ENCODE results near the gene RABL2B. TPM values are rescaled to one million over a fixed set of nuclear protein-coding genes. Genes with fewer than 3 reads are reported as not detected.
"Not testable (repeated sequence)": the region's sequence is repeated elsewhere in the genome, so short reads cannot be mapped to it uniquely, and the experiment has no call there.

The RABL2B gene
- 6.5 and 11.5 TPM in 2 replicates for total RNA-seq (2014; rRNA removed; shearing (Covaris generic); ENCODE audit: low replicate concordance)

- H3K36me3 ChIP-seq, H3K27me3 ChIP-seq, H3K9me3 ChIP-seq: not testable (repeated sequence)
- DNase-seq = peak; percentile 85
- H3K4me3 ChIP-seq = peak within 1 kb of the TSS; percentile 69
These were observed at the start of gene RABL2B for GRCh38 chr22:50783033-50783879. Gene RABL2B (minus strand): TSS chr22:50783636. CDS start chr22:50782294, 1,342 bp downstream.

GRCh38 chr22:50786936-50787335, 3.5 kb upstream of the RABL2B start:
- not testable (repeated sequence) for H3K9me3 ChIP-seq, H3K36me3 ChIP-seq, H3K27me3 ChIP-seq, H3K4me3 ChIP-seq
- peak; percentile 5 for DNase-seq

DNA sequence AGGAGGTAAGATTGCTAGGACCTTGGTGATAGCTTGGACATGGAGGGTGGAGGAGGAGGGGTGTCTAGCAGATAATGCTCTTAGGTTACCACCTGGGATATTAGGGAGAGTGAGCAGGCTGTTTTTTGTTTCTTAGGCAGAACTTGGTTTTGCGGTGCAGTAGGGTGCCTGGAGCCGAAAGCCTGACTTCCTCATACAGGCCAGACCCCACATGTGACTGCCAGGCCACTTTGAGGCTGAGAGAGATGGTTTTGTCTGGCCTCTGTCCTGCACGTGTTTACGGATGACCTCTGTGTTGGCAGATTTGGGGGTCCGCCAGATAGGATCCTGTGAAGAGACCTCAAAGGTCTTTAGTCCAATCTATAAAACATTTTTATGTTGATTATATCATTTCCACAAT, 1.9 kb upstream of the RABL2B start:
- not testable (repeated sequence) for DNase-seq, H3K27me3 ChIP-seq, H3K36me3 ChIP-seq, H3K9me3 ChIP-seq, H3K4me3 ChIP-seq

DNA sequence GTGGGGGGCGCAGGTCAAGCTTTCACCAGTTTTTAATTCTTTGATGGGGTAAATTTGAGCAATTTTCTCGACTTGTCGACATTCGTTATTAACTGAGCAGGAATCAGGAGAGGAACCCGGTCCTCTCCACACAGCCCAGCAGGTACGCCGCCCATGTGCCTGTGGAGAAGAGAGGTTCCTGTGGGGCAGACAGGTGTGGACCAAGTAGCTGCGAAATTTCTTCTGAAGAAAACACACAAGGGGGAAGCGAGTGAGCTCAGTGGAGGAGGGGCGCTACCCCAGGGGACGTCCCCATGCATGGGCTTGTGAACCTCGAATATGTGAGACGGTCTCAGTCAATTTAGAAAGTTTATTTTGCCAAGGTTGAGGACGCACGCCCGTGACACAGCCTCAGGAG, 442 bp upstream of the RABL2B start:
- not testable (repeated sequence) for H3K27me3 ChIP-seq, H3K9me3 ChIP-seq, DNase-seq, H3K36me3 ChIP-seq
- peak overlapping the region; percentile 41 for H3K4me3 ChIP-seq

GRCh38 chr22:50782253-50782652, 1.2 kb downstream of the RABL2B start:
- not testable (repeated sequence) for H3K9me3 ChIP-seq, H3K27me3 ChIP-seq, H3K36me3 ChIP-seq, DNase-seq, H3K4me3 ChIP-seq

- H3K27me3 ChIP-seq, H3K9me3 ChIP-seq, H3K36me3 ChIP-seq, DNase-seq, H3K4me3 ChIP-seq: not testable (repeated sequence)
These were observed 3.2 kb downstream of the RABL2B start for GRCh38 chr22:50780244-50780643.

DNA sequence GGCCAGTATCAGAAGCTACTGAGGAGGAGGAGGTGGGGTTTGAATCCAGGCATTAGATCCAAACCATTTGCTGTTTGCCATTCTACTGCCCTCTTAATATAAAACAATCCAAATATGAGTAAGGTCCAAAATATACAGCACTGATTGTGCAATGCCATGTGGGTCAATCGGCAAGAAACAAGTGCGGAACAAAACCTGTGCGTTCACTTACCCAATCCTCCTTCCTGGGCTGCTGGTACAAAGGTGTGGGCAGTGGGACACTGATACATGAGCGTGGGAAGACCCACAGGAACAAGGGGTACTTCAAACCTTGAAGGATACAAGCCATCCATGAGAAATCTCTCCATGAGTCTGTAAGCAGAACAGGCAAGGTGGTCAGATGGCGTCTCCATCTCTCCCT, 5.8 kb downstream of the RABL2B start:
- H3K9me3 ChIP-seq, H3K36me3 ChIP-seq, H3K27me3 ChIP-seq, DNase-seq, H3K4me3 ChIP-seq: not testable (repeated sequence)

DNA sequence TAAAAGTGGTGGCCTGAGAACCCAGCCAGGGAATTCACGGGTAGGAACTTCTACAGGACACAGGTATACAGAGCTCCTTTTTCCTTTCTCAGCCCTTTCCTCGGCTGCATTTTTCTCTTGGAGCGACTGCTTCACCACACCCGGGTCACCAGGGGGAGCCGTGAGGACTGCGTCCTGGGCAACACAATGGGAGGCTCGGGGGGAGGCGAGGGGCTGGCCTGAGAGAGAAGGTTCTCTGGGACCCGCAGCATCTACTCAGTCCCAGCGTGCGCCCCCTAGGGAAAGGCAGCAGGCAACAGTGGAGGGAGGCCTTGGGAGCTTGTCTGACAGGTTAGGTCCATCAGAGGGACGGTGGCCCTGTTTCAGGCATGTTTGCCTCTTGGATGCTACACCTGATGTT, 8.3 kb downstream of the RABL2B start:
- DNase-seq = peak; percentile 28
- H3K9me3 ChIP-seq, H3K36me3 ChIP-seq, H3K4me3 ChIP-seq, H3K27me3 ChIP-seq: not testable (repeated sequence)

GRCh38 chr22:50764288-50764687, 19.1 kb downstream of the RABL2B start:
- not testable (repeated sequence) for H3K36me3 ChIP-seq, H3K9me3 ChIP-seq, H3K4me3 ChIP-seq, H3K27me3 ChIP-seq, DNase-seq

DNA sequence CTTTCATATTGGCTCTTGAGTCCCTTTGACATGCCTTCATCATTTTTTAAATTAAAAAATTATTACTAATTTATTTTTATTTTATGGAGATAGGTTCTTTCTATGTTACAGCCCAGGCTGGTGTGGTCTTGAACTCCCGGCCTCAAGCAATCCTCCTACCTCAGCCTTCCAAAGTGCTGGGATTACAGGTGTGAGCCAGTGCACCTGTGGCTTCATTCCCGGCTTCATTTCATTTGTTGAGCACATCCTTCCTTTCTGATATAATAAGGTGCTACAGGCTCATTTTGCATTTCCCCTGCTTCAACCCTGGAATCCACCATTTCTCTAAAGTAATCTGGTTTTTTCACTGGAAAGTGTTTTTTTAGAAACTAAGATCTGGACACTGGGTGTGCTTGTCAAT, 21.6 kb downstream of the RABL2B start:
- H3K4me3 ChIP-seq, DNase-seq, H3K27me3 ChIP-seq, H3K9me3 ChIP-seq, H3K36me3 ChIP-seq: not testable (repeated sequence)

DNA sequence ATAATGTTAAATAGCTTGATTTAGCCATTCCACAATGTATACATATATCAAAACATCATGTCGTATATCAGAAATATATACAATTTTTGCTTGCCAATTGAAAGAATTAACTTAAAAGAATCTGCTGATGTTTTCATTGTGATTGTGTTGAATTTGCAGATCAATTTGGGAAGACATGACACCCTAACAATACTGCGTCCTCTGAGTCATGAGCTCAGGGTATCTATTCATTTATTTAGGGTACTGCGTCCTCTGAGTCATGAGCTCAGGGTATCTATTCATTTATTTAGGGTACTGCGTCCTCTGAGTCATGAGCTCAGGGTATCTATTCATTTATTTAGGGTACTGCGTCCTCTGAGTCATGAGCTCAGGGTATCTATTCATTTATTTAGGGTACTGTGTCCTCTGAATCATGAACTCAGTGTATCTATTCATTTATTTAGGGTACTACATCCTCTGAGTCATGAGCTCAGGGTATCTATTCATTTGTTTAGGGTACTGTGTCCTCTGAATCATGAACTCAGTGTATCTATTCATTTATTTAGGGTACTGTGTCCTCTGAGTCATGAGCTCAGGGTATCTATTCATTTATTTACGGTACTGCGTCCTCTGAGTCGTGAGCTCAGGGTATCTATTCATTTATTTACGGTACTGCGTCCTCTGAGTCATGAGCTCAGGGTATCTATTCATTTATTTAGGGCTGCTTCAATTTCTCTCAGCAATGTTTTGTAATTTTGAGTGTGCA, 23.7 kb downstream of the RABL2B start:
- H3K9me3 ChIP-seq, H3K27me3 ChIP-seq, DNase-seq, H3K4me3 ChIP-seq, H3K36me3 ChIP-seq: not testable (repeated sequence)

GRCh38 chr22:50756949-50757491, 26.4 kb downstream of the RABL2B start:
- not testable (repeated sequence) for H3K36me3 ChIP-seq, H3K9me3 ChIP-seq, H3K27me3 ChIP-seq
- peak; percentile 58 for DNase-seq
- peak overlapping the region; percentile 61 for H3K4me3 ChIP-seq

GRCh38 chr22:50756406-50756805, 27.0 kb downstream of the RABL2B start:
- not testable (repeated sequence) for H3K27me3 ChIP-seq, DNase-seq, H3K36me3 ChIP-seq, H3K9me3 ChIP-seq
- peak overlapping the region; percentile 61 for H3K4me3 ChIP-seq

DNA sequence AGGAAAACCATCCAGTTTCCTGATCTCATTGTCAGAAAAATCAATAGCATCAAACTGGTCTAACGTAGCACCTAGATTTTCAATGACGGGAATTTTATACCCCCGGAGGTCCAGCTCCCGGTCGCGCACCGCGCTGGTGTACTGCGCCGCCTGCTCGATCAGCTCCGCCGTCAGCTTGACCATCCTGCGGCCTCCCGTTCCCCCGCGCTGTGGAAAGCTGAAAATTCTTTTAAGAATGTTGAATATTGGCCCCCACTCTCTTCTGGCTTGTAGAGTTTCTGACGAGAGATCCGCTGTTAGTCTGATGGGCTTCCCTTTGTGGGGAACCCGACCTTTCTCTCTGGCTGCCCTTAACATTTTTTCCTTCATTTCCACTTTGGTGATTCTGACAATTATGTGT, 28.2 kb downstream of the RABL2B start:
- not testable (repeated sequence) for H3K4me3 ChIP-seq, H3K9me3 ChIP-seq, DNase-seq, H3K36me3 ChIP-seq, H3K27me3 ChIP-seq

GRCh38 chr22:50749302-50750074, 33.9 kb downstream of the RABL2B start:
- not testable (repeated sequence) for H3K4me3 ChIP-seq, H3K27me3 ChIP-seq, H3K9me3 ChIP-seq, DNase-seq, H3K36me3 ChIP-seq

- not testable (repeated sequence) for H3K36me3 ChIP-seq, H3K4me3 ChIP-seq, DNase-seq, H3K9me3 ChIP-seq, H3K27me3 ChIP-seq
These were observed 34.8 kb downstream of the RABL2B start for GRCh38 chr22:50748630-50749029.

DNA sequence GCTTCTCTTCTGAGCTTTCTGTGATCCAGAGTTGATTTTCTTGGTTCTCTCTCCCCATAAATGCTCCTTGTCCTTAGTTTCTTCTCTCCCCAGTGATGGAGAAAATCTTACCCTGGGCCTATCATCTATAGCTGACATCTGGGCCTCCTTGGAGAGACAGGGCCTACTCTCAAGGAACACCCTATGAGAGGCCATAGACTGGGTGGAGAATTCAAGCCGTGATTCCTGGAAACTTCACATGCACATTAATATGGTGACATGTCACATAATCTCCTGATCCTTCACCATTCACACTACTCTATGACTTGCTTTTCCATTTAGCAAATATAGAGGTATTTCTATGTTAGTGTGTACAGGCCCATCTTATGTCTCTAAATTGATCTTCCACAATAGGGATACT, 35.9 kb downstream of the RABL2B start:
- not testable (repeated sequence) for H3K36me3 ChIP-seq, H3K4me3 ChIP-seq, DNase-seq, H3K9me3 ChIP-seq, H3K27me3 ChIP-seq

All from MG63 (cell line).